ENCODE results near the gene ADIRF. TPM values are rescaled to one million over a fixed set of nuclear protein-coding genes. Genes with fewer than 3 reads are reported as not detected.

ADIRF gene
- total and polyA plus RNA-seq, 9 of the 15 experiments (the other 6 are each of a cell fraction or from before 2014, with no cell fraction given): 0.08 TPM; not detected in 8

- TF ChIP-seq E2F6 (IDR thresholded peaks at IDR 0.05; ENCODE audit: borderline replicate concordance in 1 of 2, extremely low read depth in 1 of 2, insufficient read depth in 1 of 2, insufficient read length in 1 of 2, low read depth in 1 of 2, low read length in 1 of 2, poor library complexity in 1 of 2, severe bottlenecking in 1 of 2): peak in 1 of 2 experiments; percentile 43
- no peak for TF ChIP-seq SOX6 (IDR thresholded peaks at IDR 0.05)
- TF ChIP-seq FOXJ2 (tag; IDR thresholded peaks at IDR 0.05): no peak
- no peak for TF ChIP-seq FIP1L1 (IDR thresholded peaks at IDR 0.05; ENCODE audit: low read depth, low read length, poor library complexity, severe bottlenecking)
- TF ChIP-seq ZC3H11A (IDR thresholded peaks at IDR 0.05; ENCODE audit: low read depth, low read length): no peak
- TF ChIP-seq ZNF511 (CRISPR knock-in tag; IDR thresholded peaks at IDR 0.05): no peak
- no peak for TF ChIP-seq MAX (CRISPR knock-in tag; IDR thresholded peaks at IDR 0.05)
- 0 out of 2 replicates have a peak, but pooled peaks have one; percentile 21 for TF ChIP-seq ZBTB7A (IDR thresholded peaks at IDR 0.05; ENCODE audit: borderline replicate concordance, control insufficient read depth, low read depth, low read length)
- no peak for TF ChIP-seq CREBBP (IDR thresholded peaks at IDR 0.05; ENCODE audit: low read depth, low read length)
- no peak for TF ChIP-seq TFE3 (CRISPR knock-in tag; IDR thresholded peaks at IDR 0.05)
- TF ChIP-seq PRDM10 (IDR thresholded peaks at IDR 0.05; ENCODE audit: partially characterized antibody): peak; percentile 11
Measured at GRCh38 chr10:86957471-86958115, 10.7 kb upstream of the ADIRF start, which contains the start of gene MMRN2 (continued).

All from K562 (cell line).